ENCODE measurements around the gene LPA.

LPA gene

DNA sequence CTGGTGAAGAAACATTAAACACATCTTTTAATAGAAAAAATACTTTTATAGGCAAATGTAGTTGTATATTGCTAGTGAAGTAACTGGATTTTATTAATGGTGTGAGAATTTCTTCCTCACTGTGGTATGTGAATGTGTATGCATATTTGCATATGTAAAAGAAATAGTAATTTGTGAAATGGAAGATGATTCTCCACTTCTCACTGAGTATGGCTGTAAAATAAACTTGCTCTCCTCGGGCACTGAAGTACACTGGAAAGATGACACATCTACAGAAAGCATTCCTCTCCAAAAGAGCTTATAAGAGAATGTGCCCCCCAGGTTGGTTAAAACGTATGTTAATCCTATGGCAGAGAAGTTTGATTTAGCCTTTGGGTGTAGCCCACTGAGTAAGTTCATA is 155.5 kb downstream of the LPA start:
- Histone ChIP-seq H3K27me3 (ENCODE audit: low read depth, low read length) (no peaks in the 10 kb centered on the region; the same call in 1 of the 2 replicates), H3K4me2 (ENCODE audit: low read length) (no peak overlapping the region), H4K20me1 (ENCODE audit: insufficient read depth, low read length) (no peaks in the 10 kb centered on the region), H3K9ac (ENCODE audit: low read length) (no peak overlapping the region), H2AFZ (ENCODE audit: low read depth, low read length) (no peak overlapping the region), H3K27ac (ENCODE audit: low read length) (no peak overlapping the region), H3K9me3 (ENCODE audit: insufficient read depth, low read length) (no peaks in the 10 kb centered on the region), H3K4me3 (ENCODE audit: low read length) (no peak overlapping the region), H3K36me3 (replicated peaks; ENCODE audit: low read depth, low read length) (no peaks in the 10 kb centered on the region), H3K79me2 (ENCODE audit: low read length) (no peaks in the 10 kb centered on the region), H3K4me1 (ENCODE audit: low read length) (no peaks in the 10 kb centered on the region)
- TF ChIP-seq, protein P1, sequence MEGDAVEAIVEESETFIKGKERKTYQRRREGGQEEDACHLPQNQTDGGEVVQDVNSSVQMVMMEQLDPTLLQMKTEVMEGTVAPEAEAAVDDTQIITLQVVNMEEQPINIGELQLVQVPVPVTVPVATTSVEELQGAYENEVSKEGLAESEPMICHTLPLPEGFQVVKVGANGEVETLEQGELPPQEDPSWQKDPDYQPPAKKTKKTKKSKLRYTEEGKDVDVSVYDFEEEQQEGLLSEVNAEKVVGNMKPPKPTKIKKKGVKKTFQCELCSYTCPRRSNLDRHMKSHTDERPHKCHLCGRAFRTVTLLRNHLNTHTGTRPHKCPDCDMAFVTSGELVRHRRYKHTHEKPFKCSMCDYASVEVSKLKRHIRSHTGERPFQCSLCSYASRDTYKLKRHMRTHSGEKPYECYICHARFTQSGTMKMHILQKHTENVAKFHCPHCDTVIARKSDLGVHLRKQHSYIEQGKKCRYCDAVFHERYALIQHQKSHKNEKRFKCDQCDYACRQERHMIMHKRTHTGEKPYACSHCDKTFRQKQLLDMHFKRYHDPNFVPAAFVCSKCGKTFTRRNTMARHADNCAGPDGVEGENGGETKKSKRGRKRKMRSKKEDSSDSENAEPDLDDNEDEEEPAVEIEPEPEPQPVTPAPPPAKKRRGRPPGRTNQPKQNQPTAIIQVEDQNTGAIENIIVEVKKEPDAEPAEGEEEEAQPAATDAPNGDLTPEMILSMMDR (IDR thresholded peaks at IDR 0.05; ENCODE audit: low read depth, low read length), result no peak
- TF ChIP-seq EZH2phosphoT487 (IDR thresholded peaks at IDR 0.05; ENCODE audit: low read depth), result no peak

DNA sequence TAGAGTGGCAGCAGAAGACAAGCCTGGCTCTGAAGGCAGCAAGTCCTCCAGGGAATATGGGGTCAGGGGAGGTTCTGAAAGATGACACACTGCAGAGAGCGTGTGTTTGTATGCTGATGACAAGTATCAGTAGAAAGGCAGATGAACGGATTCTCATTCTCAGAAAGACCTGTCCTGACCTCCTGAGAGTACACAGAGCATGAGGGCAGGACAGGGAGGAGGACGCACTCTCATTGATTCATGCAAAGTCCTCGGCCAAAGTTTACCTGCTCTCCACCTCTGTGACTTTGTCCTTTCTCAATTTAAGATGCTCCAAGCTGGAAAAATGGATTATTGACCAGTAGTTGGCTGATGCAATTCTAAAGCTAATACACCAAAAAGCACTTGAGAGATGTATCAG is 156.7 kb downstream of the LPA start:
- Histone ChIP-seq H3K36me3 (replicated peaks; ENCODE audit: low read depth, low read length) (no peaks in the 10 kb centered on the region), H3K4me3 (ENCODE audit: low read length) (no peak overlapping the region), H3K4me2 (ENCODE audit: low read length) (no peak overlapping the region), H3K9ac (ENCODE audit: low read length) (no peak overlapping the region), H3K27ac (ENCODE audit: low read length) (no peak overlapping the region), H2AFZ (ENCODE audit: low read depth, low read length) (no peak overlapping the region), H3K9me3 (ENCODE audit: insufficient read depth, low read length) (no peaks in the 10 kb centered on the region), H3K27me3 (ENCODE audit: low read depth, low read length) (no peaks in the 10 kb centered on the region; the same call in 1 of the 2 replicates), H3K4me1 (ENCODE audit: low read length) (no peaks in the 10 kb centered on the region), H3K79me2 (ENCODE audit: low read length) (no peaks in the 10 kb centered on the region), H4K20me1 (ENCODE audit: insufficient read depth, low read length) (no peaks in the 10 kb centered on the region)
- TF ChIP-seq EZH2phosphoT487 (IDR thresholded peaks at IDR 0.05; ENCODE audit: low read depth), result no peak
- TF ChIP-seq, protein P1 (IDR thresholded peaks at IDR 0.05; ENCODE audit: low read depth, low read length), result no peak

DNA sequence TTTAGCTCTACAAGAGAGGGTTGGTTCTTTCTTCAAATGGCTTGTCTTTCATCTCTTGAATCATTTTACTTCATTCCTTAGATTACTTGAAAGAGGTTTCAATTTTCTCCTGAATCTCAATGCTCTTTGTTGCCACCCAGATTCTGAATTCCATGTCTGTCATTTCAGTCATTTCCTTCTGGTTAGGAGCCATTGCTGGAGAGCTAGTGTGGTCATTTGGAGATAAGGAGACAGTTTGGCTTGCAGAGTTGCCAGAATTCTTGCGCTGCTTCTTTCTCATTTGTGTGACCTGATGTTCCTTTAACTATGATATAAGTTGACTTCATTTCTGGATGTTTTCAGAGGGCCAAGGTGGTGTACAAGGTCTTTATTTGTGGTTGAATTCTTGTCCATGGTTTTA is 158.1 kb downstream of the LPA start:
- H3K79me2 ChIP-seq (ENCODE audit: low read length), result no peaks in the 10 kb centered on the region

DNA sequence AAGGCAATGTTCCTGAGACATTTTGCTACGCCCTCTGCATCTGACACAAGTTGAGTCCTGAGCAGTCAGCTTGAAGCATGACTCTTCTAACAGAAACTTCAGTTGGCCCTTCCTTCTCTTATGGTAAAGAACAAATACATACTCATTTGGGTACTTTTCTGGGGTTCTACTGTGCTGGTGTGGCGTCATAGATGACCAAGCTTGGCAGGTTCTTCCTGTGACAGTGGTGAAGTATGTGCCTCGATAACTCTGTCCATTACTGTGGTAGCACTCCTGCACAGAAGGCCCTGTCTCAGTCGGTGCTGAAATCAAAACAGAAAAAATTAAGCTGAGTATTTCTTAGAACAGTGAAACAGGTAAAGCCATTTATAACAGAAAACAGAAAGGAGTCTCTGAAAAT is 163.4 kb downstream of the LPA start:
- Histone ChIP-seq H3K27ac (ENCODE audit: low read length) (no peak overlapping the region), H3K27me3 (ENCODE audit: low read depth, low read length) (0 out of 2 replicates have a peak, but pooled peaks cover 4% of the 10 kb centered on the region), H3K4me2 (ENCODE audit: low read length) (no peak overlapping the region), H4K20me1 (ENCODE audit: insufficient read depth, low read length) (no peaks in the 10 kb centered on the region), H3K9me3 (ENCODE audit: insufficient read depth, low read length) (no peaks in the 10 kb centered on the region), H3K9ac (ENCODE audit: low read length) (no peak overlapping the region), H3K36me3 (replicated peaks; ENCODE audit: low read depth, low read length) (no peaks in the 10 kb centered on the region), H3K4me1 (ENCODE audit: low read length) (no peaks in the 10 kb centered on the region), H3K4me3 (ENCODE audit: low read length) (no peak overlapping the region), H2AFZ (ENCODE audit: low read depth, low read length) (no peak overlapping the region), H3K79me2 (ENCODE audit: low read length) (no peaks in the 10 kb centered on the region)
- TF ChIP-seq, protein P1 (IDR thresholded peaks at IDR 0.05; ENCODE audit: low read depth, low read length), result no peak
- TF ChIP-seq EZH2phosphoT487 (IDR thresholded peaks at IDR 0.05; ENCODE audit: low read depth), result no peak

More for the DNA sequence above, 158.1 kb downstream of the LPA start:
- TF ChIP-seq, protein P1 (IDR thresholded peaks at IDR 0.05; ENCODE audit: low read depth, low read length), result no peak
- TF ChIP-seq EZH2phosphoT487 (IDR thresholded peaks at IDR 0.05; ENCODE audit: low read depth), result no peak
- Histone ChIP-seq H3K4me2 (ENCODE audit: low read length) (no peak overlapping the region), H3K4me1 (ENCODE audit: low read length) (no peaks in the 10 kb centered on the region), H3K9me3 (ENCODE audit: insufficient read depth, low read length) (no peaks in the 10 kb centered on the region), H2AFZ (ENCODE audit: low read depth, low read length) (no peak overlapping the region), H3K27ac (ENCODE audit: low read length) (no peak overlapping the region), H3K4me3 (ENCODE audit: low read length) (no peak overlapping the region), H3K9ac (ENCODE audit: low read length) (no peak overlapping the region), H4K20me1 (ENCODE audit: insufficient read depth, low read length) (no peaks in the 10 kb centered on the region), H3K36me3 (replicated peaks; ENCODE audit: low read depth, low read length) (no peaks in the 10 kb centered on the region), H3K27me3 (ENCODE audit: low read depth, low read length) (no peaks in the 10 kb centered on the region; the same call in 1 of the 2 replicates)
